NCI-H526 treated with DMSO at 0.1 percent for 48 hours (cell line): Measurements from ENCODE around the gene TMIGD3.

Source experiments
- DNase-seq: peaks from one replicate; lab custom pipeline; 2025; lab: John Stamatoyannopoulos, UW

TMIGD3 gene

DNA sequence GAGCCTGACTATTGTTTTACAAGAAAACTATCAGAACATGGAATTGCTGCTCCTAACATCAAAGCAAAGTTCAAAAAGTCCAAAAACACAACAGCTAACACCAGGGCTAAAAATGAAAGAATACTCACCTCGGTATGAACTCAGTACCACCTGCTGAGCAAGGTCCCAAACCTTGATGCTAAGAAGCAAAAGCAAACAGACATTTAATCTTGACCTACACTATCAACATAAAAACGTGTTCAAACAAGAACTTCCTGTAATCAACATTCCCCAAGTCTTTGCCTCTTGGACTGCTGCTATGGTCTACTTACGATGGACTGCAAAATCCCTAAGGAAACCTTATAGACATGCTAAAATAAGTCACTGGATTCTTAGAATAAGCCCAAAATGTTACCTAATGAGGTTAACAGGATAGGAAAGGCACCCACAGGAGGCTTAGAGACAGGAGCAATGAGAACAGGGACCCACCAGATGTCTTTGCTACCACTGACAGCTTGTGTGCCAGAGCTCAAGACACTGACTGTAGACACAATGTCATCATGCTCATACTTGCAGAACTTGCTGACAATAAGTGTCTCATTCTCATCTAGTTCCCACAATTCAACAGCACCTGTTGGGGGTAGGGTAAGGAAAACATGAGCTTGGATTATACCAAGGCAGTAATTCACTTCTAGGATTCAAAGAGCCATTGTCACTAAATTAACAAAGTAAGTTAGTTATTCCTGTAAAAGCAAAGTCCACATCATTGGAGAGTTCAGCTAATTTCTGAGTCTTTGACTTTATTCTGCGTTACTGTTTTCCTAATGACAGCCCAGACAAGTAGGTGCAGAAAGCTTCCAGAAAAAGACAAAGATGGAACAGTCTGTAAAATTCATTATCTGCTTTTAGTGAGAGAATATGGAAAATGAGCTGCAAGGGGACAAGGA, 56.2 kb downstream of the TMIGD3 start:
- DNase-seq: no peak

DNA sequence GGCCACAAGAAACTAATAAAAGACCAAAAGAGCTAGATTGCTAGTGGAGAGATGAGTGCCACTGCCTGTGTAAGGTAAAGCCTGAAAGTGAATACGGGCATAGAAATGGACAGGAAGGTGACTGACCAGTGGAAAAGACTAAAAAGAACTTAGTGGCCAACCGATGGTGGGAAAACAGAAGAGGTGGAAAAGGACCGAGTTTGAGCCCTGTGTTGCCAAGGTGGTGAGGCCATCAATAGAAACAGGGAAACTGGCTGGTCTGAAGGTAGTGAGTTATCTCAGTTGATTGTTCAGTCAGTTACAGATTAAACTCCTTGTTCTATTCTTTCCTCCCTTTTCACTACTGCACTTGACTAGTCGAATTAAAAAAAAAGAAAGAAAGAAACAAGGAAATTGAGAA, 56.9 kb downstream of the TMIGD3 start:
- no peak for DNase-seq

DNA sequence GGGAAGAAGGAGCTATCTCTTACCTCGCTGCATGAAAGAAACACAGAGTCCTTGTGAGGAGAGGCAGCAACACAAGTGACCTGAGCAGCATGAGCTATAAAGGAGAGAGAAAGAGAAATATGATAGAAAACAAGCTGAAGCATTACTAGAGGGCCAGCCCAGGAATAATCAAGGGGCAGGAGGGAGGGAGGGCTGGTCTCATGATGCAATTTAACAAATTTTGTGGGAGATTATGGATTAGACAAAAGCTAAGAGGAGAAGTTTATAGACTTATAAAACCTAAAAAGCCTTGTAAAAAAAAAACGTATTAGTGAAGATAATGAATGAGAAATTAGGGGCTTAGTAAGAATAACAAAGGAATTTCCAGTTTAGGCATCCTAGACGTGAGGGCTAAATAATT, 59.4 kb downstream of the TMIGD3 start:
- no peak for DNase-seq

GRCh38 chr1:111442457-111442856, 61.0 kb downstream of the TMIGD3 start:
- no peak for DNase-seq

- DNase-seq: no peak
Measured at GRCh38 chr1:111441573-111442192, 61.8 kb downstream of the TMIGD3 start.

GRCh38 chr1:111439461-111440351, 63.7 kb downstream of the TMIGD3 start:
- no peak for DNase-seq

DNA sequence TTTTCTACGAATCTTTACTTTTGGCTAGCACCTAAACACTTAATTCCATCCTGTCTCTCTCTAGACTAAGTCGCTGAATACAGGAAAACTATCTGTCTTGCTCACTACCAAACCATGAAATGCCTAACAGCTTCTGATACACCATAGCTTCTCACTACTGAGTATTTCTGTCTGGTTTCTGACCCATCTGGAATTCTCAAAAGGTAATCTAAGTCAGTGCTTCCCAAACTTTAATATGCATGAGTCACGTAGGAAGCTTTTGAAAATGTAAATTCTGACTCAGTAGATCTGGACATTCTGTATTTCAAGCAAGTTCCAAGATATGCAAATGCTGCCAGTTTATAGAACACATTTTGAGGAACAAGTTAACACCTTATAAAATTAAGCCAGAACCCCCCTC, 66.7 kb downstream of the TMIGD3 start:
- no peak for DNase-seq
